Dermis lymphatic vessel endothelial cell (primary cell): ENCODE results near the gene WDR17. TPM values are rescaled to one million over a fixed set of nuclear protein-coding genes. Genes with fewer than 3 reads are reported as not detected.

Source experiments
- total RNA-seq: library from RNA; depleted of rRNA; stranded (reverse); fragments of >200 nt; gene quantifications from 2 replicates; pipeline ENCODE4 v1.2.1, GENCODE V29; 2014

WDR17 gene
- total RNA-seq, result 0.09 TPM in 1 of 2 replicates, not detected in the other

GRCh38 chr4:176065435-176066291 is at the start of gene WDR17:
Gene WDR17, plus strand, starts transcription at chr4:176065841. Its CDS starts 45,740 bp downstream, at chr4:176111581.

GRCh38 chr4:176195184-176195978 is 129.7 kb downstream of the WDR17 start, which contains the start of gene SPATA4:
Gene SPATA4, minus strand, starts transcription at chr4:176195585. Its CDS starts 23 bp downstream, at chr4:176195562.

Other genes with a start within 250 kb of the WDR17 start
- gene SPATA4, start 129.7 kb downstream of the WDR17 start, total RNA-seq, result not detected in 2 replicates
- gene ASB5, start 203.4 kb downstream of the WDR17 start, total RNA-seq, result under 0.01 TPM in 1 of 2 replicates, not detected in the other